Activated T-cell treated with anti-CD3 and anti-CD28 coated beads, Interleukin-2, amount 50 U/mL, for 72 hours (primary cell): ENCODE measurements around the gene SQSTM1. TPM values are rescaled to one million over a fixed set of nuclear protein-coding genes. Genes with fewer than 3 reads are reported as not detected.

Experiments used
- ATAC-seq, 2 donors: fragments of 150-1000 bp; cut with Tn5 transposase; replicated peaks in 1 of 2; 2 replicates each; pipeline ENCODE4 v1.10.0; 2021; ENCODE audit warnings: moderate library complexity in 2 of 2, mild to moderate bottlenecking in 1 of 2
- DNase-seq, 2 donors: peaks; one replicate each; pipeline ENCODE4 v3.0.0; 2021 to 2022; ENCODE audit warnings: mixed read lengths in 1 of 2
- H3K27ac Mint-ChIP-seq: one replicate; pipeline ENCODE4 v1.8.0; 2022; ENCODE audit warnings: mild to moderate bottlenecking, moderate library complexity, mixed read lengths
- H3K27me3 Mint-ChIP-seq: one replicate; pipeline ENCODE4 v1.8.0; 2022; ENCODE audit warnings: low read depth, mixed read lengths
- H3K36me3 Mint-ChIP-seq, 2 donors: one replicate each; pipeline ENCODE4 v1.8.0; 2022; ENCODE audit warnings: mixed read lengths in 2 of 2, mild to moderate bottlenecking in 1 of 2; ENCODE audit not compliant: insufficient read depth in 2 of 2
- H3K4me1 Mint-ChIP-seq: one replicate; pipeline ENCODE4 v1.8.0; 2022; ENCODE audit warnings: low read depth, mixed read lengths
- H3K4me3 Mint-ChIP-seq, 2 donors: one replicate each; pipeline ENCODE4 v1.8.0; 2022; ENCODE audit warnings: mild to moderate bottlenecking in 2 of 2, mixed read lengths in 2 of 2, moderate library complexity in 2 of 2
- H3K9me3 Mint-ChIP-seq, 2 donors: one replicate each; pipeline ENCODE4 v1.8.0; 2022; ENCODE audit warnings: mixed read lengths in 2 of 2
- total RNA-seq, 2 donors: library from RNA; stranded (reverse); gene quantifications; one replicate each; pipeline ENCODE4 v1.2.3, GENCODE V29; 2022

Gene SQSTM1
- total RNA-seq, 2 donors from 2014 or later = 213 to 226 TPM

GRCh38 chr5:179803651-179804554 lies 16.8 kb upstream of the SQSTM1 start:
- Mint-ChIP-seq H3K36me3 (peaks cover 0 to 4% of the 10 kb centered on the region in 2 donors), H3K4me3 (peak overlapping the region; percentile 94 to 95), H3K4me1 (peaks cover 37% of the 10 kb centered on the region), H3K27me3 (no peaks in the 10 kb centered on the region), H3K27ac (no peak overlapping the region), H3K9me3 (no peaks in the 10 kb centered on the region)
- peak; percentile 62 to 65 for ATAC-seq
- DNase-seq = peak; percentile 75 to 80

DNA sequence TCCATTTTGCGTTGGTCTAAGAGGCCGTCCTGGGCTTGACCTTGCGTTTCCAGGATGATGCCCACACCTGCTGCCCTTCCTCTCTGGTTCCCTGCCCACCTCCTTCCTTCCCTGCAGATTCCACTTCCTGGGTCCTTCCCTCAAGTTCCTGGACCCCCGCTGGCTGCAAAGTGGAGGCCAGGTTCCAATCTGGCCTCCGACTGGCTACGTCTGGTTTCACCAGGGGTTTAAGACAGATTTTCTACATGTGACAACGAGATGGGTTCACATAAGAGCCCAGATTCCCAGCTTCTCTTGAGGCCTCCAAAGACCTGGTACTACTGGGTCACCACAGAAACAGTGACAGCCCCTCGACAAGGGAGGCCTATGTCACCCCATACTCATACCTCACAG lies 16.2 kb upstream of the SQSTM1 start:
- H3K36me3 Mint-ChIP-seq = peaks cover 0 to 4% of the 10 kb centered on the region in 2 donors
- H3K4me3 Mint-ChIP-seq = peak overlapping the region; percentile 94 to 95
- no peaks in the 10 kb centered on the region for H3K27me3 Mint-ChIP-seq
- DNase-seq (no peak), ATAC-seq (no peak)
- peak overlapping the region; percentile 63 for H3K27ac Mint-ChIP-seq
- no peaks in the 10 kb centered on the region for H3K9me3 Mint-ChIP-seq
- peaks cover 37% of the 10 kb centered on the region for H3K4me1 Mint-ChIP-seq

GRCh38 chr5:179805070-179805528 lies 15.6 kb upstream of the SQSTM1 start:
- Mint-ChIP-seq H3K27me3 (no peaks in the 10 kb centered on the region), H3K4me3 (peak overlapping the region; percentile 94 to 95), H3K36me3 (peaks cover 0 to 4% of the 10 kb centered on the region in 2 donors), H3K9me3 (no peaks in the 10 kb centered on the region), H3K4me1 (peaks cover 37% of the 10 kb centered on the region), H3K27ac (peak overlapping the region; percentile 79)
- ATAC-seq (no peak), DNase-seq (no peak)

DNA sequence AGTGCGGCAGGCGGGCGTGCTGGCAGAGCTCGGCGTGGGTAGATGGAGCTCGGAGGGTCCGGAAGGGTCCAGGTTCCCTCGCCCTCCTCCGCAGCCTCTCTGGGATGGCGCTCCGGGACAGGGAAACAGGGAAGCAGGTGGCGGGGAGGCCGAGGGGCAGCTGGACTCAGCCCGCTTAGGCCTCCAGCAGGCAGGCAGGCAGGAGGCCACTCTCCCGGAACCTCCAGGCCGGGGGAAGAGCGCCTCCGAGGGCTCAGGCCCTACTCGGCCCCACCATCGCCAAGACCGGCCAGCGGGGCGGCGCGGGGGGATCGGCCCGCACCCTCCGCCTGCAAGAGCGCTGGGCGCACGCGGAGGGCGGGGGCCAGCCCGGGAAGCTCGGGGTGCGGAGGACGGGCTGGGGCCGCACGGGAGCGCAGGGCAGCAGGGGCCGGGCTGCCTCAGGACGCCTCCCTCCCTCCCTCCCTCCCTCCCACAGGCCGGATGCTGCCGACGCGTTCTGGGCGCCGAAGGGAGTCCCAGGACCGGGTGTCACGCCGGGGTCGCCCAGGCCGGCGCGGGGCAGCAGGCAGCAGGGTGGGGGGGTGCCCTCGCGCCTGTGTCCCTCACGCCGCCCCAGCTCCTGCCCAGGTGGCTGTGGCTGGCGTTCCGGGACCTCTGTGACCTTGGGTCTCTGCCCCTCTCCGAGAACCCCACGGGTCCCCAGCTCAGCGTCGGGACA lies 15.0 kb upstream of the SQSTM1 start:
- H3K27ac Mint-ChIP-seq = peak overlapping the region; percentile 79
- H3K36me3 Mint-ChIP-seq = peaks cover 0 to 4% of the 10 kb centered on the region in 2 donors
- H3K27me3 Mint-ChIP-seq = no peaks in the 10 kb centered on the region
- peaks cover 37% of the 10 kb centered on the region for H3K4me1 Mint-ChIP-seq
- DNase-seq (peak; percentile 51 to 59), ATAC-seq (peak; percentile 9 to 30)
- peak overlapping the region; percentile 94 to 95 for H3K4me3 Mint-ChIP-seq
- H3K9me3 Mint-ChIP-seq = no peaks in the 10 kb centered on the region

DNA sequence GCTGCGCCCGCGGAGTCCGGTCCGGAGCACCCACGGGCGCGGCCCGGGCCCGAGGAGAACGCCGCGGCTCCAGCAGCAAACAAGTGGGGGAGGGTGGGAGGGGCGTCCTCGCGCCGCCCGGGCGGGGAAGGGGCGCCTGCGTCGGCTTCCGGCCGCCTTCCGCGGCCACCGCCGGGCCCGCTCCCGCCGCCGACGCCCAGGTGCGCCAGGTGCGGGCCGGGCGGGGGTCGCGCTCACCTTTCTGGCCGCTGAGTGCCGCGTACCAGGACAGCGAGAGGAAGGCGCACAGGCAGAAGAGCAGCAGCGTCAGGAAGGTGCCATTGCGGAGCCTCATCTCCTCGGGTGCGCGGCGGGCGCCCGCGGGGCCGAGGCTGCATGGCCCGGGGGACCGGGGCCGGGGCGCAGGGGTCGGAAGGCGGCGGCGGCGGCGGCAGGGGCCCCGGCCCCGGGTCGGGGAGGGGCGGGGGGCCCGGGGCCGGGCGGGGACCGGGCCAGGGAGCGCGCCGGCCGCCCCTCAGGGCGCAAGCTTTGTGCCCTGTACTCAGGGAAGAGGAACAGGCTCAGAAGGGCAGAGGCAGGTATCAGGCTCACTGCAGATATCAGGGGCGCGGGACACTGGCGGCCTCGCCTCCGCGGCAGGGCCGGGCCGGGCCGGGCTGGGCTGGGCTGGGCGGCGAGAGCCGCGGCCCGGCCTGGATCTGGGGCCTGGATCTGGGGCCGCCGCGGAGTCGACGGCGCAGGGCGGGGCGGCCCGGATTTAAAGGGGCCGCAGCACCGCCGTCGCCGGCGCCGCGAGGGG lies 14.3 kb upstream of the SQSTM1 start, which contains the start of gene MGAT4B:
Gene MGAT4B, minus strand, starts transcription at position 617 of the 799 bp plus-strand sequence. Its CDS starts 283 bp downstream, at position 334.
- H3K27me3 Mint-ChIP-seq = no peaks in the 10 kb centered on the region
- H3K27ac Mint-ChIP-seq = no peak within 1 kb of the TSS
- peak within 1 kb of the TSS; percentile 94 to 95 for H3K4me3 Mint-ChIP-seq
- peak; percentile 76 for ATAC-seq
- H3K36me3 Mint-ChIP-seq = peaks cover under 1 to 4% of the 10 kb centered on the region in 2 donors
- H3K4me1 Mint-ChIP-seq = peaks cover 36% of the 10 kb centered on the region
- DNase-seq = peak; percentile 71 to 84
- H3K9me3 Mint-ChIP-seq = no peaks in the 10 kb centered on the region

DNA sequence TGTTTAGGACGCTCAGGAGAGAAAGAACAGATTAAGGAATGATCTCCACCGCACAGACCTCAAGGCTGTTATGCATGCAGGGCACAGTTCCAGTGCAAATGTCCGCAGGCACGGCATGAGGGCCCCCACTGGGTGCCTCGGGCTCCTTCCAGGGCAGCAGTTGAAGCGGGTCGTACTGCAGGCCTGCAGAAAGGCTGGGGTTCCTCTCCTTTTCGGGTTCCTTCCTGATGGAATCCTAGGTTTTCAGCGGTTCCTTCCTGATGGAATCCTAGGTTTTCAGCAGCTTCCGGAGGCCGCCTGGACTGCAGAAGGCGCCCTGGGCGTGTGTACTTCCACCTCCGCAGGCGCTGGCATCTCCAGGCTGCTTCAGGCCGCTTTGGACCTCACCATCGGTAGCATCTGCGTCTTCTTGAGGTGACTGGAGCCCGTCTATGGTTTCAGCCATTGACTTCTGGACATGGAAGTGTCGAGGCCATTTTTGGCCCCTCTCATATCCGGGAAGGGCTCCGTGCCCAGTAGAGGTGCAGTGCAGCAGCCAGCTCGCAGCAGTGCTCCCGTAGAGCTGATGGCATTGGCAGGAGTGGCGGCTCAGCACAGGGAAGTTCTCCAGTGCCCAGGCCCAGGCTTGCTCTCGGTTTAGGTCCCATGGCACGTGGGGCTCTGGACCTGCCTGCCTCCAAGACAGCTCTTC lies 8.4 kb upstream of the SQSTM1 start:
- no peaks in the 10 kb centered on the region for H3K9me3 Mint-ChIP-seq
- ATAC-seq = no peak
- peaks cover under 1% of the 10 kb centered on the region for H3K4me1 Mint-ChIP-seq
- H3K27me3 Mint-ChIP-seq = no peaks in the 10 kb centered on the region
- no peak overlapping the region for H3K27ac Mint-ChIP-seq
- H3K4me3 Mint-ChIP-seq = no peak overlapping the region
- no peak for DNase-seq
- peaks cover 4 to 6% of the 10 kb centered on the region in 2 donors for H3K36me3 Mint-ChIP-seq

DNA sequence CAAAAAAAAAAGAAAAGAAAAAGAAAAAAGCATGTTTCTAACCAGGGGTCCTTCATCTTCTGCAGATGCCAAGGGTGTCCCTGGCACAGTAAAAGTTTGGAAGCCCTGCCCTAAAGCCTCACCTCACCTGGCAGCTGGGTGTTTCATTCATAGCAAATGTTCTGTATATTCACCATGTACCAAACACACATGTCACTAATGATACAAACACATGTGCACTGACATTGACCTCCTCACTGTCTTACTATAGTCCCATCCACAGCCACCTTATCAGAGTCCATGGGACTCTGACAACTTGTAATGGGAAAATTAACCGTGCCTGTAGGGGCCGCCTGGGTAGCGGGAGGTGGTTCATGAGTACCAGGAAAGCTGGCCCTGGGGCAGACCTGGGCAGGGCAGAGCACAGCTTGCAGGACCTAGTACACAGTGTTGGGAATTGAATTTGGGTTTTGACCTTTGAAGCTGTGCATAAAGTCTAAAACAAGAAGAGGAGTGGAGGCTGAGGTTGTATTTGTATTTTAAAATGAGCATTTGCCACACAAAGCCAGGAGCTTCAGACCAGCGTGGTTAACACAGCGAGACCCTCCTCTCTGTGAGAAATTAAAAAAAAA lies 7.6 kb upstream of the SQSTM1 start:
- Mint-ChIP-seq H3K4me1 (peaks cover 9% of the 10 kb centered on the region), H3K27ac (no peak overlapping the region), H3K36me3 (peaks cover 4 to 6% of the 10 kb centered on the region in 2 donors), H3K4me3 (no peak overlapping the region), H3K9me3 (no peaks in the 10 kb centered on the region), H3K27me3 (no peaks in the 10 kb centered on the region)
- ATAC-seq (no peak), DNase-seq (no peak)

DNA sequence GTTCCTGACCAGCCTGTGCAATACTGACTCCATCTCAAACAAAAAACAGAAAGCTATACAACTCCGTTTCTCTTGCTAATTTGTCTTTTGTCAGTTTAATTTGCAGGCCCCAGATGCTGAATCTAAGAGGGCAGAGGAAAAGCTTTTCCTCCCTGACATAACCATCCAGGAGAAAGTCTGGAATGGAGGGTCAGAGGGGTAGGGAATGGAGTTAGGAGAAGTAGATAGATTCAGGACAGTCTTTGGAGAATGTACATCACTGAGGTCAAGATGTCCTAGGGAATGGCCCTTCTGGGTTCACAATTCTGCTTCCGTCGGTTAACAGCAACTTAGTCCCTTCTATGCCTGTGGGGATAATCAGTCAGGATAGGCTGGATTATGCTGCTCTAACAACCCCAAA lies 6.6 kb upstream of the SQSTM1 start:
- no peak for DNase-seq
- H3K4me3 Mint-ChIP-seq = no peak overlapping the region
- no peaks in the 10 kb centered on the region for H3K27me3 Mint-ChIP-seq
- H3K9me3 Mint-ChIP-seq = no peaks in the 10 kb centered on the region
- ATAC-seq = no peak
- H3K36me3 Mint-ChIP-seq = peaks cover 4 to 6% of the 10 kb centered on the region in 2 donors
- no peak overlapping the region for H3K27ac Mint-ChIP-seq
- peaks cover 12% of the 10 kb centered on the region for H3K4me1 Mint-ChIP-seq

- Mint-ChIP-seq H3K36me3 (peaks cover 4 to 6% of the 10 kb centered on the region in 2 donors), H3K4me3 (peak overlapping the region; percentile 29 to 59), H3K4me1 (peaks cover 24% of the 10 kb centered on the region), H3K9me3 (no peaks in the 10 kb centered on the region), H3K27ac (no peak overlapping the region), H3K27me3 (no peaks in the 10 kb centered on the region)
- DNase-seq (no peak), ATAC-seq (no peak)
These were observed 5.0 kb upstream of the SQSTM1 start for GRCh38 chr5:179815491-179816249.

- ATAC-seq (no peak), DNase-seq (no peak)
- peaks cover 4 to 6% of the 10 kb centered on the region in 2 donors for H3K36me3 Mint-ChIP-seq
- H3K27me3 Mint-ChIP-seq = no peaks in the 10 kb centered on the region
- no peaks in the 10 kb centered on the region for H3K9me3 Mint-ChIP-seq
- no peak overlapping the region for H3K27ac Mint-ChIP-seq
- H3K4me3 Mint-ChIP-seq = peak overlapping the region in 1 of 2 donors; percentile 59
- peaks cover 24% of the 10 kb centered on the region for H3K4me1 Mint-ChIP-seq
These were observed 4.3 kb upstream of the SQSTM1 start for GRCh38 chr5:179816401-179816795.

GRCh38 chr5:179816796-179817469 lies 3.8 kb upstream of the SQSTM1 start:
- peaks cover 28% of the 10 kb centered on the region for H3K4me1 Mint-ChIP-seq
- ATAC-seq (no peak), DNase-seq (no peak)
- H3K27ac Mint-ChIP-seq = no peak overlapping the region
- no peaks in the 10 kb centered on the region for H3K9me3 Mint-ChIP-seq
- no peaks in the 10 kb centered on the region for H3K27me3 Mint-ChIP-seq
- H3K4me3 Mint-ChIP-seq = peak overlapping the region; percentile 63 to 82
- peaks cover 6% of the 10 kb centered on the region in 2 donors for H3K36me3 Mint-ChIP-seq
